ENCODE results near the gene TMEM256.

- TF ChIP-seq CTCF (IDR thresholded peaks at IDR 0.05) (no peak), POLR2A (IDR thresholded peaks at IDR 0.05) (no peak)
Observed at GRCh38 chr17:7389924-7390910, 13.7 kb downstream of the TMEM256 start.
